ENCODE measurements around the gene AJM1. TPM values are rescaled to one million over a fixed set of nuclear protein-coding genes. Genes with fewer than 3 reads are reported as not detected.

AJM1 gene
- total RNA-seq, 2 experiments from 2014 or later = 1.1 to 1.2 TPM

DNA sequence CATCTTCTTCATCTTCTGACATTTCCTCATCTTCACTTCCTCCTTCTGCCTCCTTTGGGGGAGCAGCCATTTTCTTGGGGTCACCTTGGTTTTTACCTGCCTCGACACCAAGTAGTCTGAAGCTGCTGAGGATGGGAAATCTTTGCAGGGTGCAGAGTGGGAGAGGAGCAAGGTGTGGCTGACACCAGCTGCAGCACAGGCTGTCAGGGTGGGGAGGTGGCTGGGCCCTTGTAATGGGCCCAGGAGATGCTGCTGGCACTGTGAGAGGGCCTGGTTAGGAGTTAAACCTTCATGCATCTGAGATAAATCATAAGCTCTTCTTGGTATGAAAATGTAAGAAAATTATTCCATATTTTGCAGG is 26.9 kb upstream of the AJM1 start:
- Mint-ChIP-seq H3K4me1 (ENCODE audit: low read depth) (peaks cover 24% of the 10 kb centered on the region), H3K4me3 (no peak overlapping the region), H3K9me3 (no peaks in the 10 kb centered on the region), H3K27ac (no peak overlapping the region), H3K36me3 (ENCODE audit: low read depth) (peaks cover 35% of the 10 kb centered on the region), H3K27me3 (no peaks in the 10 kb centered on the region)
- H3K36me3 ChIP-seq (ENCODE audit: insufficient read depth, low read length) = peaks cover 13% of the 10 kb centered on the region
- no peaks in the 10 kb centered on the region for H3K27me3 ChIP-seq (ENCODE audit: control insufficient read depth in 1 of 2, insufficient read depth in 2 of 2, low read length in 2 of 2)
- intact Hi-C loops (cut with DNase I, micrococcal nuclease) = no loop called here
- H3K4me3 ChIP-seq (ENCODE audit: low read length) = no peak overlapping the region
- TF ChIP-seq, protein P1, sequence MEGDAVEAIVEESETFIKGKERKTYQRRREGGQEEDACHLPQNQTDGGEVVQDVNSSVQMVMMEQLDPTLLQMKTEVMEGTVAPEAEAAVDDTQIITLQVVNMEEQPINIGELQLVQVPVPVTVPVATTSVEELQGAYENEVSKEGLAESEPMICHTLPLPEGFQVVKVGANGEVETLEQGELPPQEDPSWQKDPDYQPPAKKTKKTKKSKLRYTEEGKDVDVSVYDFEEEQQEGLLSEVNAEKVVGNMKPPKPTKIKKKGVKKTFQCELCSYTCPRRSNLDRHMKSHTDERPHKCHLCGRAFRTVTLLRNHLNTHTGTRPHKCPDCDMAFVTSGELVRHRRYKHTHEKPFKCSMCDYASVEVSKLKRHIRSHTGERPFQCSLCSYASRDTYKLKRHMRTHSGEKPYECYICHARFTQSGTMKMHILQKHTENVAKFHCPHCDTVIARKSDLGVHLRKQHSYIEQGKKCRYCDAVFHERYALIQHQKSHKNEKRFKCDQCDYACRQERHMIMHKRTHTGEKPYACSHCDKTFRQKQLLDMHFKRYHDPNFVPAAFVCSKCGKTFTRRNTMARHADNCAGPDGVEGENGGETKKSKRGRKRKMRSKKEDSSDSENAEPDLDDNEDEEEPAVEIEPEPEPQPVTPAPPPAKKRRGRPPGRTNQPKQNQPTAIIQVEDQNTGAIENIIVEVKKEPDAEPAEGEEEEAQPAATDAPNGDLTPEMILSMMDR (IDR thresholded peaks at IDR 0.05) = no peak
- no peaks in the 10 kb centered on the region for H3K9me3 ChIP-seq (ENCODE audit: control insufficient read depth in 1 of 2, insufficient read depth in 1 of 2, low read length in 2 of 2)
- ATAC-seq (ENCODE audit: poor library complexity) (no peak), DNase-seq (no peak)
- no peak overlapping the region for H3K27ac ChIP-seq (ENCODE audit: low read depth in 1 of 2, low read length in 2 of 2)
- H3K4me1 ChIP-seq (ENCODE audit: insufficient read depth, low read length) = peaks cover 21% of the 10 kb centered on the region
- ChIA-PET CTCF (no interaction called here), POLR2A (no interaction called here)

DNA sequence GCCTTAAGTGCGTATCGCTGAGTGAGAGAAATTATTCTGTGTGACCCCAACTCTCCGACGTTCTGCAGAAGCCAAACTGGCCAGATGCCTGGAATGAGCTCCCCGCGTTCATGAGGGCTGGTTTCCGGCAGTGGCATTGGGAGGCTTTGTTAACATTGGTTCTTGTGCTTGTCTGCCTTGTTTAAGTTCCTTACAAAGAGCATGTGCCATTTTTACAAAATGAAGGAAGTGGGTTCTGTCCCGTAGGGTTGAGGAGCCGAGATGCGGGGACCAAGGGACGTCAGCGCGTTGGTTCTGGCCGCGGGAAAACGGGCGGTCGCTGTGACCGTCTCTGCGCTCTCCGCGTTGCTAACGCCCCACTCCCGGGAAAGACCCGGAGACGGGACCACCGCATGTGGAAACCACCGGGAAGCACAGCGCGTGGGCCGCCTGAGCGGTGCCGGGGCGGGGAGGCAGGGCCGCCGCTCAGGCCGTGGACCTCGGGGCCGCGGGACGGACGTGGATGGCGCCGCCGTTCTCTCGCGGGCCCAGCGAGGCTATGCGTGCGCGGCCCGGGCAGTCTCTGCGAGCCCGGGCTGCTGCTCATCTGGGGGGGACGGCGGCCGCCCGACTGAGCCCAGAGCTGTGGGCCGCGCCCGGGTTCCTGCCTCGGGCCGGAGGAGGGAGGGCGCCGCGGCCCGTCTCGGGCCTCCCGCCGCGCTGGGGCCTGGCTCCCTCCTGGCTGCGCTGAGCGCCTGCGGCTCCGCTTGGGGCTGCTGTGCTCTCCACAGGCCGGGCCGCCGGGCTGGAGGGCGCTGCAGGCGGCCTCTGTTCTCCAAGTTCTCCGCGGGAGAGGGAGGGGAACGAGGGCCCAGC is 21.1 kb upstream of the AJM1 start:
- ATAC-seq (ENCODE audit: poor library complexity) (no peak), DNase-seq (peak in 1 of 14 experiments; percentile 18)
- Mint-ChIP-seq H3K9me3 (no peaks in the 10 kb centered on the region), H3K27me3 (no peaks in the 10 kb centered on the region), H3K4me1 (ENCODE audit: low read depth) (peaks cover 8% of the 10 kb centered on the region), H3K36me3 (ENCODE audit: low read depth) (peaks cover 14% of the 10 kb centered on the region), H3K4me3 (no peak overlapping the region), H3K27ac (no peak overlapping the region)
- CTCF ChIA-PET = no interaction called here
- Histone ChIP-seq H3K4me3 (ENCODE audit: low read length) (no peak overlapping the region), H3K27ac (ENCODE audit: low read depth in 1 of 2, low read length in 2 of 2) (no peak overlapping the region), H3K9me3 (ENCODE audit: control insufficient read depth in 1 of 2, insufficient read depth in 1 of 2, low read length in 2 of 2) (no peaks in the 10 kb centered on the region), H3K4me1 (ENCODE audit: insufficient read depth, low read length) (no peaks in the 10 kb centered on the region), H3K36me3 (ENCODE audit: insufficient read depth, low read length) (peaks cover 12% of the 10 kb centered on the region), H3K27me3 (ENCODE audit: control insufficient read depth in 1 of 2, insufficient read depth in 2 of 2, low read length in 2 of 2) (no peaks in the 10 kb centered on the region)
- TF ChIP-seq, protein P1 (IDR thresholded peaks at IDR 0.05) = no peak
- intact Hi-C loops (cut with DNase I, micrococcal nuclease) = no loop called here
- POLR2A ChIA-PET = no interaction called here

DNA sequence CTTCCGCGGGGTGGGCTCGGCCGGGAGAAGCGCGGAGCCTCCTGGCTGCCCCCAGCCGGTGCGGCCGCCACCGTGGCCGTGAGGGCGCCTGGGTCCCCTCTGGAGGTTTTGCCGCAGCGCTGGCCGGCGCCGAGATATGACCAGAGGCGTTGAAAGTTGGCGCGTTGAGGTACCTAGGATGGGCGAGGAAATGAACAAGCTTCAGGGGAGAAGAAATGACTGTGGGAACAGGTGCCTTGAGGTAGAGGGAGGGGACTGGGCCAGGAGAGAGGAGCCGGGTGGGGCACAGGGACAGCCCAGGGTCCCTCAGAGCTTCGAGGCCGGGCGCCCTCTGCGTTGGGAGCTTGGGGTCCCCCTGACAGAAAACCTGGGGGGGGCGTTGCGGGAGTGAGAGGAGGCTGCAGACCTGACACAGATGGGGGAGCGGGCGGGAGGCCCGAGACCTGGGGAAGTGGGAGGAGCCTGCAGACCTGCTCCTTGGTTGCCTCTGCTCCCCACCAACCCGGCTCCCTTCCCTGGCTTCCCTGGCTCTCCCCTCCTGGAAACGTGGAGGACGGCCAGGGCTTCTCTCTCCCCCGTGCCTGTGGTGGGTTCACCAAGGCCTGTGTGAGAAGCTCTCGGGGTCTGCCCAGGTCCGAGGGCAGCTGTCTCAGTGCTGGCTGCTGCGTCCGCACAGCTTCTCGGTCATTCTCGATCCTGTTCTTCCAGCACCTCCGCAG is 20.3 kb upstream of the AJM1 start:
- Mint-ChIP-seq H3K27me3 (no peaks in the 10 kb centered on the region), H3K36me3 (ENCODE audit: low read depth) (peaks cover 10% of the 10 kb centered on the region), H3K9me3 (no peaks in the 10 kb centered on the region), H3K27ac (no peak overlapping the region), H3K4me3 (no peak overlapping the region), H3K4me1 (ENCODE audit: low read depth) (peaks cover 8% of the 10 kb centered on the region)
- Histone ChIP-seq H3K36me3 (ENCODE audit: insufficient read depth, low read length) (peaks cover 16% of the 10 kb centered on the region), H3K27ac (ENCODE audit: low read depth in 1 of 2, low read length in 2 of 2) (no peak overlapping the region), H3K4me3 (ENCODE audit: low read length) (no peak overlapping the region), H3K27me3 (ENCODE audit: control insufficient read depth in 1 of 2, insufficient read depth in 2 of 2, low read length in 2 of 2) (no peaks in the 10 kb centered on the region), H3K4me1 (ENCODE audit: insufficient read depth, low read length) (no peaks in the 10 kb centered on the region), H3K9me3 (ENCODE audit: control insufficient read depth in 1 of 2, insufficient read depth in 1 of 2, low read length in 2 of 2) (no peaks in the 10 kb centered on the region)
- ChIA-PET CTCF (no interaction called here), POLR2A (no interaction called here)
- no peak for ATAC-seq (ENCODE audit: poor library complexity)
- TF ChIP-seq, protein P1 (IDR thresholded peaks at IDR 0.05) = no peak
- intact Hi-C loops (cut with DNase I, micrococcal nuclease) = no loop called here
- DNase-seq = peak in 1 of 14 experiments; percentile 19

Data from CD4-positive, alpha-beta T cell (primary cell).